D721Med (cell line): ENCODE results near the gene NUP210.

ENCODE experiments used
- DNase-seq: peaks from one replicate; pipeline ENCODE4 v3.0.0; 2011; ENCODE audit warnings: low spot score; ENCODE audit not compliant: insufficient read length
- FAIRE-seq: peaks from 2 replicates; lab custom pipeline; 2011; peaks lifted over from hg19 to GRCh38; lab: Jason Lieb, UNC
- TF ChIP-seq, protein P1 (sequence below): IDR thresholded peaks from 2 replicates; pipeline ENCODE4 v1.5.1; 2012; ENCODE audit warnings: mild to moderate bottlenecking, control low read depth; ENCODE audit not compliant: insufficient read depth; ENCODE audit errors: missing control alignments

The NUP210 gene

DNA sequence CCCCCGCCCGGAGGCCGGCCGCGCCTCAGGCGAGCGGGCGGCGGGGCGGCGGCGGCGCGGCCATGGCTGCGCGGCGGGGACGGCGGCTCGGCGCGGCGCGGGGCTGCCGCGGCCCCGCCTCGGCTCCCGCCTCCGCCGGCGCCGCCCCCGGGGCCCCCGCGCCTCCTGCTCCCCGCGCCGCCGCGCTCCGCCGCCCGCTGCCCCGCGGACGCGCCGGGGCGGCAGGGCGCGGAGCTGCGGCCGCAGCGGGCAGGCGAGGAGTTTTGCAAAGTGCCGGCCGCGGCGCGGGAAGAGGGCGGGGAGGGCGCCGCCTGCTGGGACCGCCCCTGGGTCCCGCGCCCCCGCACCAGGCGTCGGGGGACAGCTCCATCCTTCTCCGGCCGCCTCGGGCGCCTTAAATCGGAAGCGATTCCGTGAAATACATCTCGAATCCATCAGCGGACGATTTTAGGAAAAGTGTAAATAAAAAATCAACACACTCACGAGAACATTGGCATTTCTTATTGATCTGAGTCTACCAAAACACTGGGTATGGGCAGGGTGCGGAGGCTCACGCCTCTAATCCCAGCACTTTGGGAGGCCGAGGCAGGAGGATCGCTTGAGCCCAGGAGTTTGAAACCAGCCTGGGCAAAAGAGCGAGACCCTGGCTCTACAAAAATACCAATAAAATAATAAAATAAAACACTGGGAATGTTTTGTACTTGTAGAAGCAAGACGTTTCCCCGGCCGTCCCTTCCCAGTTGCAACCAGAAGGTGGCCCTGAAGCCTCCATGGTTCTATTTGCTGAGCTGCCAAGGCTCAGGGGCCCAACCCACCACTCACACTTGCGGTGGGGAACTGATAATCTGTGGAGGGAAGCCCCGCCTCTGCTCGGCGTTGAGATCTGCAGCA lies 136.9 kb downstream of the NUP210 start:
- FAIRE-seq (no peak), DNase-seq (no peak)
- TF ChIP-seq, protein P1, sequence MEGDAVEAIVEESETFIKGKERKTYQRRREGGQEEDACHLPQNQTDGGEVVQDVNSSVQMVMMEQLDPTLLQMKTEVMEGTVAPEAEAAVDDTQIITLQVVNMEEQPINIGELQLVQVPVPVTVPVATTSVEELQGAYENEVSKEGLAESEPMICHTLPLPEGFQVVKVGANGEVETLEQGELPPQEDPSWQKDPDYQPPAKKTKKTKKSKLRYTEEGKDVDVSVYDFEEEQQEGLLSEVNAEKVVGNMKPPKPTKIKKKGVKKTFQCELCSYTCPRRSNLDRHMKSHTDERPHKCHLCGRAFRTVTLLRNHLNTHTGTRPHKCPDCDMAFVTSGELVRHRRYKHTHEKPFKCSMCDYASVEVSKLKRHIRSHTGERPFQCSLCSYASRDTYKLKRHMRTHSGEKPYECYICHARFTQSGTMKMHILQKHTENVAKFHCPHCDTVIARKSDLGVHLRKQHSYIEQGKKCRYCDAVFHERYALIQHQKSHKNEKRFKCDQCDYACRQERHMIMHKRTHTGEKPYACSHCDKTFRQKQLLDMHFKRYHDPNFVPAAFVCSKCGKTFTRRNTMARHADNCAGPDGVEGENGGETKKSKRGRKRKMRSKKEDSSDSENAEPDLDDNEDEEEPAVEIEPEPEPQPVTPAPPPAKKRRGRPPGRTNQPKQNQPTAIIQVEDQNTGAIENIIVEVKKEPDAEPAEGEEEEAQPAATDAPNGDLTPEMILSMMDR = peak; percentile 27

DNA sequence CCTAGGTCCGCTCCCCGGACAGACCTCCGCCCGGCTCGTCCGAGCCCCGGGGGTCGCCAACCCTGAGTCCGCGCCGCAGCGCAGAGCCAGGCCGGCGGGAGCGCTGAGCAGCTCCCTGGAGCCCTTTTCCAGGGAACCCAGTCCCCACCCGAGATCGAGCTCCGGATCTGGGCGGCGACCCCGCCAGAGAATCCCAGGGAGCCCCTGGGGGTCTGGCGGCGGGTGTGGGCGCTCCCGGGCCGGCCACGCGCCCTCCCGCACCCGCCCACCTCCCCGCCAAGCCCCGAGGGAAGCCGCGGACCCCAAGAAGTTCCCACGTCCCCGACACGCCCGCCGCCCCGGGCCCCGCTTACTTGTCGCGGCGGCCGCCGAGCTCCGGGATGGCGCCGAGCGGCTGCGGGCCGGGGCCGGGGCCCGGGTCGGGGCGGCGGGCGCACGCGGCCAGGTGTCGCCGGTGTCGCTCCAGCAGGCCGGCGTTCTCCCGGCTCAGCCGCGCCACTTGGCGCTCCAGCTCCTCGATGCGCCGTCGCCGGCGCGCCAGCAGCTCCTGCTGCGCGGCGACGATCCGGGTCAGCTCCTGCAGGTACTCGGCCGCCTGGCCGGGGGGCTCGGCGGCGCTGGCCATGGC lies 137.7 kb downstream of the NUP210 start:
- no peak for DNase-seq
- FAIRE-seq = no peak
- TF ChIP-seq, protein P1 = no peak

DNA sequence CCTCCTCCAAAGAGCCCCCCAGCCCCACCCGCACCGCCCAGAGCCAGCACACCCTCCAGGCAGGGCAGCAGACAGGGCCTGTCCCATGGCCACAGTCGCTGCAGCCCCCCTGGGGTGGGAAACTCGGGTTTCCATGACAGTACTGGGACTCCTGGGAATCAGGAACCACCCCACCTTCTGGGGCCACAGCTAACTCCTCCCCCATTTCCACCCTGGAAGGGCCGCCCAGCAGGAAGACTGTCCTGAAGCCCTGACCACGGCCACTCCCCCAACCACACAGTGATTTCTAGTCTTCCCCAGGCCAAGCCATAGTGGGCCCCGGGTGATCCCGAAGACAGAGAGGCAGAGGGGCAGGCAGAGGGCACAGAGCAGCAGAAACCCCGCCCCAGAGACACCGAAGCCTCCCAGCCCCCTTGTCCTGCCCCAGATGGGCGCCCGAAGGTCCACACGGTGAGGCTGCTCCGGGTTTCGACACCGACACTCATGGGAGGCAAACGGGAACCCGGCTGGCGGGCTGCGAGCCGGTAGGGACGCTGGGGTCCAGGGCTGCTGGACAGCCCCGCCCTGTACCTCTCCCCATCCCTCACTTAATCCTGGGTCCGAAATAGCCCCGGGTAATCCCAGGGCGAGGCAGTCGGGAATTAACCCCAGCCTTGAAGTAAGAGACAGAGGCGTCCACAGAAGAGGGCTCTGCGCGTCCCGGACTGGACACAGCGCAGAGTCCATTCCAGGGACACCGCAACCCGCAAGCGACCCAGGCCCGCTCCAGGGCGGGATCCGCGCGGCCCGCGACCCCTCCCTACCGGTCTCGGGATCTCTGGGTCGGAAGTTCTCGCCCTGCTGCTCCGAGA lies 138.4 kb downstream of the NUP210 start:
- FAIRE-seq (no peak), DNase-seq (peak; percentile 51)
- TF ChIP-seq, protein P1 = no peak

DNA sequence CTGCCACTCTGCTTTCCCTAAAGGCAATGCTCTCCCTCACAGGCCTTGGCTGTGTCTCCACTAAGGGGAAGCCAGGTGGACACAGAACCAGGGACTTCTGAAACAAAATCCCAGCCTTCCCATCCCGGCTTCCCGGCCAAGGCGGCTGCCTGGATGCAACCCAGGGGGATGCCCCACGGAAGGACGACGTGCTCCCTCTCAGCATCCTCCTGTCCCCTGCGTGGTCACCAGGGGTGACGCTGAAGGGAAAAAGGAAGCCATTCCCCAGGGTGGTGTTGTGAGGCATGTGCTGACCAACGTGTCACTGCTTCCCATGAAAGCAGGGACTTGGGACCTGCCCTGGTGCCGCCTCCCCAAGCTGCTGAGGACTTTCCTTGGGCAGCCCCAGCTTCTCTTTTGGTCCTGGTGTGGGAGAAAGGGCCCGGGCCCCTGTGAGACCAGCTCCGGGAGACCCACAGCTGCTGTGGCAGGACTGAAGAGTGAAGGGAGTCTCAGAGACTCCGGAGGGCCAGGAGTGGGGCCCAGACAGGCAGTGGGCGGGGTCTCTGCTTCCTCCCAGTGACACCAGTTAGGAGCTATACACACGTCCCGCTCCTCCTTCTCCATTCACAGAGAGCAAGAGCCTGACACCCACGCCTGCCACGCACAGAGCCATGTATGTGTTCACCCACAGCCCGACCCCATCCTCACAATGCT lies 139.2 kb downstream of the NUP210 start:
- DNase-seq = no peak

DNA sequence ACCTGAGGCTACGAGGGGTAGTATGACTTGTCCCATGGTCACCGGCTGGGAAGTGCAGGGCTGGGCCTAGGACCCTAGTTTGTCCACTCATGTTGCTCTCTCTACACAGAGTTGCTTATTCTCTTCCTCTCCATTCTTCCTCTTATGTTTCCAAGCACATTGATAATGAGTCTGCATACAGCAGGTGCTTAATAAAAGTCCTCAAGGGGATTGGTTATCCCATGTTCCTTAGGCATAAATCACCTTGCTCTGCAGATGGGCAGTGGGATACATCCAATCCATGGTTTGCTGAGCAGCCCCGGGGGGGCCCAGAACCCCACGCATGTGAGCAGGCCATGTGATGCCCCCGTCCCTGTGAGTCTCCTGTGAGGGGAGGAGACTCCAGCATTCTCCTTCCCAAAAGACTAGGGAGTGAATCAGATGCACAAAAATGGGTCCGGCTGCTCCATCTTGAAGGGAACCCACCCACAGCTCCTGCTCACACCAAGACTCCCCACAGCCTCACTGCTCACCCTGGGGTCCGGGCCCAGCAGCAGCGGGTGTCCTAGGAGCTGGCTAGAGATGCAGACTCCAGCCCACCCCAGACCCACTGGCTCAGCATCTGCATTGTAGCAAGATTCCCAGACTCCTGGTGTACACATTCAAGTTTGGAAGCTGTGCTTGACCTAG lies 139.9 kb downstream of the NUP210 start:
- FAIRE-seq (no peak), DNase-seq (no peak)
- TF ChIP-seq, protein P1 = no peak

More for the DNA sequence above, 139.2 kb downstream of the NUP210 start:
- TF ChIP-seq, protein P1 = no peak
- FAIRE-seq = no peak

DNA sequence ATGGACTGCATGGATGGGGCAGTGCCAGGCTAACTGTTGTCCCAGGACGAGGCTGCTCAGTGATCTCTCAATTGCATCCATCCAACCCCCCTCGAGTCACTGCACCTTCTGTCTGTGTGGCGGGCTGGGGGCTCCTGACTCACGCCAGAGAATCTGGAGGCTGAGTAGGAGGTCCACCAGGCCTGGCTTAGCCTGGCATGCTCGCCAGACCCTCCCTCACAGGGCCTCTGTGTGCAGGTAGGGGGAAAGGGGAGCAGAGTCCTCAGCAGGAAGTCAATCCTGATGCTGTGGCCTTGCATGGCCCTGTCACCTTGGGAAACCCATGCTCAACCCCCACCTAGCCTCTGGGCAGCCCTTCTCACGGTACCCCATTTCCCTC lies 140.6 kb downstream of the NUP210 start:
- DNase-seq (no peak), FAIRE-seq (no peak)
- TF ChIP-seq, protein P1 = no peak
